Immature natural killer cell (primary cell): ENCODE results near the gene TNRC6C. TPM values are rescaled to one million over a fixed set of nuclear protein-coding genes. Genes with fewer than 3 reads are reported as not detected.

Experiments
- DNase-seq, 3 donors: peaks; one replicate each; pipeline ENCODE4 v3.0.0; 2022; ENCODE audit warnings: mixed read lengths in 1 of 3
- H3K27ac Mint-ChIP-seq, 6 donors: one replicate each; pipeline ENCODE4 v1.8.0; 2020; ENCODE audit warnings: mixed read lengths in 6 of 6, mild to moderate bottlenecking in 5 of 6, inconsistent platforms in 4 of 6, moderate library complexity in 3 of 6
- H3K27me3 Mint-ChIP-seq, 3 donors: one replicate each; pipeline ENCODE4 v1.8.0; 2020 to 2021; ENCODE audit warnings: low read depth in 3 of 3, mild to moderate bottlenecking in 3 of 3, mixed read lengths in 3 of 3, moderate library complexity in 3 of 3, inconsistent platforms in 1 of 3
- H3K36me3 Mint-ChIP-seq, 3 donors: one replicate each; pipeline ENCODE4 v1.8.0; 2020; ENCODE audit warnings: mixed read lengths in 3 of 3, inconsistent platforms in 2 of 3, mild to moderate bottlenecking in 2 of 3
- H3K4me1 Mint-ChIP-seq, 2 donors: one replicate each; pipeline ENCODE4 v1.8.0; 2020; ENCODE audit warnings: inconsistent platforms in 2 of 2, mild to moderate bottlenecking in 2 of 2, mixed read lengths in 2 of 2, moderate library complexity in 1 of 2
- H3K4me3 Mint-ChIP-seq, 5 donors: one replicate each; pipeline ENCODE4 v1.8.0; 2020; ENCODE audit warnings: mild to moderate bottlenecking in 5 of 5, mixed read lengths in 5 of 5, inconsistent platforms in 3 of 5, moderate library complexity in 3 of 5
- H3K9me3 Mint-ChIP-seq, 6 donors: one replicate each; pipeline ENCODE4 v1.8.0; 2020; ENCODE audit warnings: mild to moderate bottlenecking in 6 of 6, mixed read lengths in 6 of 6, inconsistent platforms in 4 of 6, moderate library complexity in 3 of 6
- polyA plus RNA-seq, 3 donors: library from polyadenylated mRNA; unstranded; fragments of 300-500 nt; fragmentation: Illumina TruSeq; gene quantifications; one replicate each; pipeline ENCODE4 v1.2.3, GENCODE V29; 2021

The TNRC6C gene
- polyA plus RNA-seq, 3 donors from 2014 or later, result 0.71 to 5.5 (median 4.8) TPM

GRCh38 chr17:78082988-78083387, 124.5 kb downstream of the TNRC6C start:
- no peak overlapping the region for H3K4me3 Mint-ChIP-seq
- H3K4me1 Mint-ChIP-seq, result no peaks in the 10 kb centered on the region
- no peak for DNase-seq
- peaks cover 5 to 54% (median 26%) of the 10 kb centered on the region in 3 donors for H3K36me3 Mint-ChIP-seq
- H3K9me3 Mint-ChIP-seq, result no peaks in the 10 kb centered on the region
- peaks cover 0 to 6% (median 0%) of the 10 kb centered on the region in 3 donors for H3K27me3 Mint-ChIP-seq
- H3K27ac Mint-ChIP-seq, result no peak overlapping the region

DNA sequence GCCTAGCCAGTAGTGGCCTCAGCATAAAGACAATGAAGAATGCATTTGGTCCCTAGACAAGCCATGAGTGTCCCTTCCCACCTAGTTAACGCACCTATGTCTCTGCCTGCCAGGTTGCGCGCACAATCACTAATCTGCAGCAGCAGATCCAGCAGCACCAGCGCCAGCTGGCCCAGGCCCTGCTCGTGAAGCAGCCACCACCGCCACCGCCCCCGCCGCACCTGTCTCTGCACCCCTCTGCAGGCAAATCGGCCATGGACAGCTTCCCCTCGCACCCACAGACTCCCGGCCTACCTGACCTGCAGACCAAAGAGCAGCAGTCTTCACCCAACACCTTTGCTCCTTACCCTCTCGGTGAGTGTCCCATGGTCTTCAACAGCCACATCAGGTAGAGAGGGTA, 128.2 kb downstream of the TNRC6C start:
- Mint-ChIP-seq H3K36me3 (peaks cover 13 to 59% (median 42%) of the 10 kb centered on the region in 3 donors), H3K4me1 (no peaks in the 10 kb centered on the region)

GRCh38 chr17:78088529-78088928, 130.0 kb downstream of the TNRC6C start:
- H3K4me1 Mint-ChIP-seq, result no peaks in the 10 kb centered on the region
- no peak overlapping the region for H3K27ac Mint-ChIP-seq
- H3K4me3 Mint-ChIP-seq, result no peak overlapping the region
- peaks cover 18 to 63% (median 48%) of the 10 kb centered on the region in 3 donors for H3K36me3 Mint-ChIP-seq
- peaks cover 0 to 4% (median 0%) of the 10 kb centered on the region in 3 donors for H3K27me3 Mint-ChIP-seq
- DNase-seq, result no peak
- H3K9me3 Mint-ChIP-seq, result no peaks in the 10 kb centered on the region

More for the DNA sequence above, 128.2 kb downstream of the TNRC6C start:
- no peak for DNase-seq
- Mint-ChIP-seq H3K9me3 (no peaks in the 10 kb centered on the region), H3K27me3 (peaks cover 0 to 6% (median 0%) of the 10 kb centered on the region in 3 donors), H3K27ac (peak overlapping the region in 1 of 6 donors; percentile 67), H3K4me3 (no peak overlapping the region)

GRCh38 chr17:78089576-78090281, 131.2 kb downstream of the TNRC6C start:
- Mint-ChIP-seq H3K9me3 (no peaks in the 10 kb centered on the region), H3K4me3 (no peak overlapping the region), H3K27ac (peak overlapping the region in 2 of 6 donors; percentile 39 to 43), H3K4me1 (no peaks in the 10 kb centered on the region), H3K36me3 (peaks cover 18 to 67% (median 49%) of the 10 kb centered on the region in 3 donors), H3K27me3 (peaks cover 0 to 4% (median 0%) of the 10 kb centered on the region in 3 donors)
- no peak for DNase-seq

DNA sequence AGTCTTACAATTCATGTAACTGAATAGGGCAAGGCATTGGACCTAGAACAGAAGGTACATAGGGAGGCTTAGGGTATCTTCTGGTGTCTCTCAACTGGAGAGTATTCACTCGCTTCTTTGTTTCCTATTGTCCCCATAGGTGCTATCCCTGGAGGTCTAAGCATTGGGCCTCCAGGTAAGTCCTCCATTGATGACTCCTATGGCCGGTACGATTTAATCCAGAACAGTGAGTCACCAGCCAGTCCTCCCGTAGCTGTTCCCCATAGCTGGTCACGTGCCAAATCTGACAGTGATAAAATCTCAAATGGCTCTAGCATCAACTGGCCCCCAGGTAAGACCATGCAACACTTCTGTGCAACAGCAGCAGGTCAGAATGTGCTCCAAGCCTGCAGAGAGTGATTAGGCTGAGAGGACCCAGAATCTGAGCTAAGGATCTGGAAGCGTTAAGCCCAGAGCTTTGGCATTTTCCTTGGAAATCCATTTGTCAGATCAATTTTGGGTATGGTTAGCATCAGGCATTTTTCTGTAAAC, 134.4 kb downstream of the TNRC6C start:
- no peak overlapping the region for H3K4me3 Mint-ChIP-seq
- H3K9me3 Mint-ChIP-seq, result no peaks in the 10 kb centered on the region
- H3K27ac Mint-ChIP-seq, result peak overlapping the region in 1 of 6 donors; percentile 34
- peaks cover 13 to 67% (median 35%) of the 10 kb centered on the region in 3 donors for H3K36me3 Mint-ChIP-seq
- peaks cover 0 to 2% (median 0%) of the 10 kb centered on the region in 3 donors for H3K27me3 Mint-ChIP-seq
- no peak for DNase-seq
- no peaks in the 10 kb centered on the region for H3K4me1 Mint-ChIP-seq

DNA sequence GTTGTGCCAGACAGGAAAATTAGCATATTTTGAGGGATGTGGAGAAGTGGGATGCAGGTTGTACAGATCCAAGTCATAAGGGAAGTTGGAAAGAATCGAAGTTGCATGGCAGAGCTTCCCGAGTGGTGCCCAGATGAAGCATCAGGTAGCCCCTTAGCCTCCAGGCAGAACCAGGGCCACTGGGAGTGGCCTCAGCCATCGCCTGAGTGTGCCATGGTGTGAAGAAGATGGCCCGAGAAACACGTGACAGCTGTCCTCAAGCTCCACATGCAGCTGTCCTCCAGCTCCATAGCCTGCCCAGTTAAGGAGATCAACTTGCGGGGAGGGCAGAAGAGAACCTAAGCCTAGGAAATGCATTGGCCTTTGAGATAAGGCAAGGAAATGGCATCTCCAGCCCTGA, 136.5 kb downstream of the TNRC6C start:
- H3K36me3 Mint-ChIP-seq, result peaks cover 18 to 76% (median 22%) of the 10 kb centered on the region in 3 donors
- H3K9me3 Mint-ChIP-seq, result no peaks in the 10 kb centered on the region
- no peak for DNase-seq
- H3K27ac Mint-ChIP-seq, result peak overlapping the region in 1 of 6 donors; percentile 45
- no peaks in the 10 kb centered on the region for H3K4me1 Mint-ChIP-seq
- H3K27me3 Mint-ChIP-seq, result peaks cover 0 to 4% (median 2%) of the 10 kb centered on the region in 3 donors
- no peak overlapping the region for H3K4me3 Mint-ChIP-seq

- Mint-ChIP-seq H3K27ac (peak overlapping the region in 2 of 6 donors; percentile 7 to 69), H3K27me3 (peaks cover 0 to 4% (median 2%) of the 10 kb centered on the region in 3 donors), H3K4me1 (no peaks in the 10 kb centered on the region), H3K36me3 (peaks cover 19 to 77% (median 23%) of the 10 kb centered on the region in 3 donors), H3K4me3 (no peak overlapping the region), H3K9me3 (no peaks in the 10 kb centered on the region)
- no peak for DNase-seq
Observed at GRCh38 chr17:78096093-78096492, 137.6 kb downstream of the TNRC6C start.

DNA sequence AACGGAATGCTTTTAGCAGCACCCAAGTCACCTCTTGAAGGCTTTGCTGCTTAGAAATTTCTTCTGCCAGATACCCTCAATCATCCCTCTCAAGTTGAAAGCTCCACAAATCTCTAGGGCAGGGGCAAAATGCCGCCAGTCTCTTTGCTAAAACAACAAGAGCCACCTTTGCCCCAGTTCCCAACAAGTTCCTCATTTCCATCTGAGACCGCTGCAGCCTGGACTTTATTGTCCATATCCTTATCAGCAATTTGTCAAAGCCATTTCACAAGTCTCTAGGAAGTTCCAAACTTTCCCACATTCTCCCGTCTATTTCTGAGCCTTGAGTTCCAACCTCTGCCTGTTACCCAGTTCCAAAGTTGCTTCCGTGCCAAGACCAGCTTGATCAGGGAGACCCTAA, 142.6 kb downstream of the TNRC6C start:
- H3K27me3 Mint-ChIP-seq, result peaks cover 0 to 5% (median 4%) of the 10 kb centered on the region in 3 donors
- no peak for DNase-seq
- H3K4me3 Mint-ChIP-seq, result no peak overlapping the region
- H3K27ac Mint-ChIP-seq, result peak overlapping the region in 3 of 6 donors; percentile 41 to 67 (median 65)
- H3K36me3 Mint-ChIP-seq, result peaks cover 18 to 54% (median 20%) of the 10 kb centered on the region in 3 donors
- no peaks in the 10 kb centered on the region for H3K4me1 Mint-ChIP-seq
- no peaks in the 10 kb centered on the region for H3K9me3 Mint-ChIP-seq

DNA sequence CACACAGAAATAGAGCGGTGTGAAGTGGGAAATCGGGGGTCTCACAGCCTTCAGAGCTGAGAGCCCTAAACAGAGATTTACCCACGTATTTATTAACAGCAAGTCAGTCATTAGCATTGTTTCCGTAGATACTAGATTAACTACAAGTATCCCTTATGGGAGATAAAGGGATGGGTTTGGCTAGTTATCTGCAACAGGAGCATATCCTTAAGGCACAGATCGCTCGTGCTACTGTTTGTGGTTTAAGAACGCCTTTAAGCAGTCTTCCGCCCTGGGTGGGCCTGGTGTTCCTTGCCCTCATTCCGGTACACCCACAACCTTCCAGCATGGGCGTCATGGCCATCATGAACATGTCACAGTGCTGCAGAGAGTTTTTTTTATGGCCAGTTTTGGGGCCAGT, 143.0 kb downstream of the TNRC6C start:
- peaks cover 18 to 50% (median 20%) of the 10 kb centered on the region in 3 donors for H3K36me3 Mint-ChIP-seq
- H3K4me3 Mint-ChIP-seq, result no peak overlapping the region
- H3K4me1 Mint-ChIP-seq, result no peaks in the 10 kb centered on the region
- peak overlapping the region in 3 of 6 donors; percentile 14 to 41 (median 36) for H3K27ac Mint-ChIP-seq
- H3K27me3 Mint-ChIP-seq, result peaks cover 0 to 7% (median 3%) of the 10 kb centered on the region in 3 donors
- no peaks in the 10 kb centered on the region for H3K9me3 Mint-ChIP-seq
- no peak for DNase-seq

DNA sequence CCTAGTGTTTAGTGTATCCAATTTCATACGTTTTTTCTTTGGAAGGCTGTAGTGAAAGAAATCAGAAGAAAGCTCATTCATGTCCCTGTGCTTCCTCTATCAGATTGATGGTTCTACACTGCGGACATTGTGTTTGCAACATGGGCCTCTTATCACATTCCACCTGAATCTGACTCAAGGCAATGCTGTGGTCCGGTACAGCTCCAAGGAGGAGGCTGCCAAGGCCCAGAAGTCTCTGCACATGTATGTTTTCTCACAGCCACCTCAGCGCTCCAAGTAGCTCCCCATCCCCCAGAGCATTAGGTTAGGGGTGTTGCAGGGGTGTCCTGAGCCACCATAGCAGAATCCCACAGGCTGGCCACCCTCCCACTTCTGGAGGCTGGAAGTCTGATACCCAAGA, 144.8 kb downstream of the TNRC6C start:
- Mint-ChIP-seq H3K9me3 (no peaks in the 10 kb centered on the region), H3K4me1 (no peaks in the 10 kb centered on the region), H3K27ac (no peak overlapping the region), H3K4me3 (no peak overlapping the region), H3K27me3 (peaks cover 0 to 11% (median 7%) of the 10 kb centered on the region in 3 donors), H3K36me3 (peaks cover 18 to 44% (median 24%) of the 10 kb centered on the region in 3 donors)
- no peak for DNase-seq

- no peak overlapping the region for H3K4me3 Mint-ChIP-seq
- H3K36me3 Mint-ChIP-seq, result peaks cover 22 to 33% (median 23%) of the 10 kb centered on the region in 3 donors
- H3K4me1 Mint-ChIP-seq, result no peaks in the 10 kb centered on the region
- H3K27me3 Mint-ChIP-seq, result peaks cover 2 to 13% (median 9%) of the 10 kb centered on the region in 3 donors
- no peaks in the 10 kb centered on the region for H3K9me3 Mint-ChIP-seq
- no peak for DNase-seq
- no peak overlapping the region for H3K27ac Mint-ChIP-seq
Observed at GRCh38 chr17:78104540-78104941, 146.0 kb downstream of the TNRC6C start.

GRCh38 chr17:78105101-78105500, 146.6 kb downstream of the TNRC6C start:
- Mint-ChIP-seq H3K27me3 (peaks cover 2 to 13% (median 9%) of the 10 kb centered on the region in 3 donors), H3K36me3 (peaks cover 17 to 30% (median 22%) of the 10 kb centered on the region in 3 donors), H3K9me3 (no peaks in the 10 kb centered on the region), H3K4me3 (no peak overlapping the region), H3K27ac (no peak overlapping the region), H3K4me1 (no peaks in the 10 kb centered on the region)
- DNase-seq, result no peak

DNA sequence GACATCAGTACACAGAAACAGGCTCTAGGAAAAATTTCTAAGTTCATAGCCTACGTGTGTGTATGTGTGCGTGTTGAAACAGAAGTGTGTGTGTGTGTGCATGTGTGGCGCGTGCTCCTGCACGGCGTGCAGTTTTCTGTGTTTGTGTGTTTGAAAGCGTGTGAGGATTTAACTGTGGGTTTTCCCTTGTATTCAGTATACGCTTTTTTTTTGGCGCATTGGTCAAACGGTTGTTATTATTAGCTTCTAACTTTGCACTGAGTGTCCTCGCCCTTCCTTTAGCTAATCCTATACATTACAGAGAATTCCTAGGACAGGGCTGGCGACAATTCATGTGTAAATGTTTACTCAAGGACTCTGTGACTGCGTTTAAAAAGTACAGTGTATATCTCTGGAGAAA, 147.0 kb downstream of the TNRC6C start:
- Mint-ChIP-seq H3K27me3 (peaks cover 2 to 16% (median 9%) of the 10 kb centered on the region in 3 donors), H3K4me3 (no peak overlapping the region), H3K9me3 (no peaks in the 10 kb centered on the region), H3K36me3 (peaks cover 16 to 26% (median 23%) of the 10 kb centered on the region in 3 donors), H3K4me1 (no peaks in the 10 kb centered on the region), H3K27ac (peak overlapping the region in 1 of 6 donors; percentile 23)
- no peak for DNase-seq

DNA sequence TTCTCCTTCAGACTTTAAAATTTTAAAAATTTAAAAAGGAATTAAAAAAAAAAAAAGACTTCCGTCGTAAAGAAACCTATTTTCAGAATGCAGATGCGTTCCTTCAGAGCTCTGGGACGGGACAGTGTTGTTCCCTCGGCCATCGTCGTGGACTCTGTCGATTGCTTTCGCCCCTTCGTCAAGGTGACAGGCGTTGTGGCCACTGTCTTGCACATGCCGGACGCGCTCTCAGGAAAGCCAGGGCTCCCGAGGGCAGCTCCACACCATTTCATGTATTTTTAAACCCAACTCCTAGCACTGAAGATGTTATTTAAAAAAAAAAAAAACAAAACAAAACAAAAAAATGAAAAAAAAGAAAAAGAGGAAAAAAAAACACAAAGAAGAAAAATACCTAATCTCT, 147.7 kb downstream of the TNRC6C start:
- H3K27ac Mint-ChIP-seq, result no peak overlapping the region
- no peak for DNase-seq
- H3K4me3 Mint-ChIP-seq, result no peak overlapping the region
- H3K27me3 Mint-ChIP-seq, result peaks cover 2 to 19% (median 11%) of the 10 kb centered on the region in 3 donors
- no peaks in the 10 kb centered on the region for H3K9me3 Mint-ChIP-seq
- no peaks in the 10 kb centered on the region for H3K4me1 Mint-ChIP-seq
- peaks cover 12 to 25% (median 24%) of the 10 kb centered on the region in 3 donors for H3K36me3 Mint-ChIP-seq
